ENCODE results near the gene SIN3B.

DNA sequence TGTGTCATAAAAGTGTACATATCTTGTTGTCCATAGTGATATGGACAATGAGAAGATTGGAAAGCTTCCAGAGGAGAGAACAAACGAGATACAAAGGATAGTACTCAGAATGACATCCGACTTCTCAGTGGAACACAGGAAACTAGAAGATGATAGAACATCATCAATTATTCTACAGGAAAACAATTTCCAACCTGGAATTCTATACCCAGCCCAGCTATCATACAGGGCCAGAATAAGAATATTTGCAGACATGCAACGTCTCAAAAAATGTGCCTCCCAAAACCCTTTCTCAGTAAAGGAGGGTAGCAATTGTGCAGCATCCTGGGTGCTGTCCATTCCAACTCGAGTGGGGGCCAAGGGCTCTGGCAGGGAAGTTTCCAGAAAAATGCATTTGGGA, 83.6 kb downstream of the SIN3B start:
- TF ChIP-seq, protein P1, sequence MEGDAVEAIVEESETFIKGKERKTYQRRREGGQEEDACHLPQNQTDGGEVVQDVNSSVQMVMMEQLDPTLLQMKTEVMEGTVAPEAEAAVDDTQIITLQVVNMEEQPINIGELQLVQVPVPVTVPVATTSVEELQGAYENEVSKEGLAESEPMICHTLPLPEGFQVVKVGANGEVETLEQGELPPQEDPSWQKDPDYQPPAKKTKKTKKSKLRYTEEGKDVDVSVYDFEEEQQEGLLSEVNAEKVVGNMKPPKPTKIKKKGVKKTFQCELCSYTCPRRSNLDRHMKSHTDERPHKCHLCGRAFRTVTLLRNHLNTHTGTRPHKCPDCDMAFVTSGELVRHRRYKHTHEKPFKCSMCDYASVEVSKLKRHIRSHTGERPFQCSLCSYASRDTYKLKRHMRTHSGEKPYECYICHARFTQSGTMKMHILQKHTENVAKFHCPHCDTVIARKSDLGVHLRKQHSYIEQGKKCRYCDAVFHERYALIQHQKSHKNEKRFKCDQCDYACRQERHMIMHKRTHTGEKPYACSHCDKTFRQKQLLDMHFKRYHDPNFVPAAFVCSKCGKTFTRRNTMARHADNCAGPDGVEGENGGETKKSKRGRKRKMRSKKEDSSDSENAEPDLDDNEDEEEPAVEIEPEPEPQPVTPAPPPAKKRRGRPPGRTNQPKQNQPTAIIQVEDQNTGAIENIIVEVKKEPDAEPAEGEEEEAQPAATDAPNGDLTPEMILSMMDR (IDR thresholded peaks at IDR 0.05; ENCODE audit: poor library complexity, severe bottlenecking): no peak
- TF ChIP-seq TAF1 (IDR thresholded peaks at IDR 0.05; ENCODE audit: low read depth) (no peak), EP300 (conservative IDR thresholded peaks at IDR 0.05; ENCODE audit: poor library complexity, severe bottlenecking) (no peak), EZH2 (IDR thresholded peaks at IDR 0.05; ENCODE audit: borderline replicate concordance, insufficient read depth, low read length, poor library complexity, severe bottlenecking) (no peak), SMC3 (conservative IDR thresholded peaks at IDR 0.05; ENCODE audit: poor library complexity) (no peak), POLR2AphosphoS5 (IDR thresholded peaks at IDR 0.05) (no peak)
- TF ChIP-seq, protein P2, sequence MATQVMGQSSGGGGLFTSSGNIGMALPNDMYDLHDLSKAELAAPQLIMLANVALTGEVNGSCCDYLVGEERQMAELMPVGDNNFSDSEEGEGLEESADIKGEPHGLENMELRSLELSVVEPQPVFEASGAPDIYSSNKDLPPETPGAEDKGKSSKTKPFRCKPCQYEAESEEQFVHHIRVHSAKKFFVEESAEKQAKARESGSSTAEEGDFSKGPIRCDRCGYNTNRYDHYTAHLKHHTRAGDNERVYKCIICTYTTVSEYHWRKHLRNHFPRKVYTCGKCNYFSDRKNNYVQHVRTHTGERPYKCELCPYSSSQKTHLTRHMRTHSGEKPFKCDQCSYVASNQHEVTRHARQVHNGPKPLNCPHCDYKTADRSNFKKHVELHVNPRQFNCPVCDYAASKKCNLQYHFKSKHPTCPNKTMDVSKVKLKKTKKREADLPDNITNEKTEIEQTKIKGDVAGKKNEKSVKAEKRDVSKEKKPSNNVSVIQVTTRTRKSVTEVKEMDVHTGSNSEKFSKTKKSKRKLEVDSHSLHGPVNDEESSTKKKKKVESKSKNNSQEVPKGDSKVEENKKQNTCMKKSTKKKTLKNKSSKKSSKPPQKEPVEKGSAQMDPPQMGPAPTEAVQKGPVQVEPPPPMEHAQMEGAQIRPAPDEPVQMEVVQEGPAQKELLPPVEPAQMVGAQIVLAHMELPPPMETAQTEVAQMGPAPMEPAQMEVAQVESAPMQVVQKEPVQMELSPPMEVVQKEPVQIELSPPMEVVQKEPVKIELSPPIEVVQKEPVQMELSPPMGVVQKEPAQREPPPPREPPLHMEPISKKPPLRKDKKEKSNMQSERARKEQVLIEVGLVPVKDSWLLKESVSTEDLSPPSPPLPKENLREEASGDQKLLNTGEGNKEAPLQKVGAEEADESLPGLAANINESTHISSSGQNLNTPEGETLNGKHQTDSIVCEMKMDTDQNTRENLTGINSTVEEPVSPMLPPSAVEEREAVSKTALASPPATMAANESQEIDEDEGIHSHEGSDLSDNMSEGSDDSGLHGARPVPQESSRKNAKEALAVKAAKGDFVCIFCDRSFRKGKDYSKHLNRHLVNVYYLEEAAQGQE (IDR thresholded peaks at IDR 0.05; ENCODE audit: borderline replicate concordance): no peak
